GM21786 (cell line): ENCODE data around the gene GPR107.

ENCODE experiments used
- ATAC-seq: cut with Tn5 transposase; IDR thresholded peaks from one replicate; pipeline ENCODE4 v1.9.1; 2021; ENCODE audit not compliant: unreplicated experiment

GPR107 gene

DNA sequence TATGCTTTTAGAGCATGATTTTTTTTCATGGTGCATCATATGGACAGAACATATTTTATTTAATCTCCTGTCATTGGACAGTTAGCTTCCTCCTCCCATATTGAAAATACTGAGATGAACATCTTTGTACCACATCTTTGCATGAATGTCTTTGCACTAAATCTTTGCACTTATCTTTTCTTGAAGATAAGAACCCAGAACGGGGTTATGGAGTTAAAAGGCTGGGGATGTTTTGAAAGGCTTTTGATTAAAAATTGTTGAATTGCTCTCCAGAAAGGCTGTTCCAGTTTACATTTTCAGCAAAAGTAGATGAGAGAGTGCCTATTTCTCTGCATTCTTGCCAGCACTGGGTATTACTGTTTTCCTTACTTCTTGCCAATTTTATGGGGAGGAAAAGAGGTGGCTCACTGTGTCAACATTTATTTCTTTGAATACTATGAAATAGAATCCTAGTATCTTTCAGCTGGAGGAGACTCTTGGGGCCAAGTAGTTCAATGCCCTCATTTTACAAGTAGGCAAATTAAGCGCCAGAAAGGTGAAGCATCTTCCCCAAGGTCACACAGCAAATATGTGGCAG is 125.7 kb downstream of the GPR107 start:
- ATAC-seq = no peak

DNA sequence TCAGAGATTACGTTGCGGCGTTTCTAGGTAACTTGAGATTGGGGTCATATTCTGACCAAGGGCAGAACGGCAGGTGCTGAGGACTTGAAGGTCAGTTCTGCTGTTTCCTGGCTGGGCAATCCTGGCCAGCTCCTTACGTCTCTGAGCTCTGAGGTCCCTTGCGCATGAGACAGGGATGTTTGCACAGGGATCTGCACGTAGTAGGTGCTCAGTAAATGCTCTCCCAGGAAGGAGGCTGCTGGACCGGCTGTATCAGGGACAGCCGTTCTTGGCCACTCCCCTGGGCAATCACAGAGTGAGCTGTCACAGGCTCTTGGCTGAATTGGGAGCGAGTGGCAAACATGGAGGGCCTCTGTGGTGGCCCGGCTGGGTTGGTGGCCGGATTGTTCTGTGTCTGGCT is 126.8 kb downstream of the GPR107 start:
- no peak for ATAC-seq

DNA sequence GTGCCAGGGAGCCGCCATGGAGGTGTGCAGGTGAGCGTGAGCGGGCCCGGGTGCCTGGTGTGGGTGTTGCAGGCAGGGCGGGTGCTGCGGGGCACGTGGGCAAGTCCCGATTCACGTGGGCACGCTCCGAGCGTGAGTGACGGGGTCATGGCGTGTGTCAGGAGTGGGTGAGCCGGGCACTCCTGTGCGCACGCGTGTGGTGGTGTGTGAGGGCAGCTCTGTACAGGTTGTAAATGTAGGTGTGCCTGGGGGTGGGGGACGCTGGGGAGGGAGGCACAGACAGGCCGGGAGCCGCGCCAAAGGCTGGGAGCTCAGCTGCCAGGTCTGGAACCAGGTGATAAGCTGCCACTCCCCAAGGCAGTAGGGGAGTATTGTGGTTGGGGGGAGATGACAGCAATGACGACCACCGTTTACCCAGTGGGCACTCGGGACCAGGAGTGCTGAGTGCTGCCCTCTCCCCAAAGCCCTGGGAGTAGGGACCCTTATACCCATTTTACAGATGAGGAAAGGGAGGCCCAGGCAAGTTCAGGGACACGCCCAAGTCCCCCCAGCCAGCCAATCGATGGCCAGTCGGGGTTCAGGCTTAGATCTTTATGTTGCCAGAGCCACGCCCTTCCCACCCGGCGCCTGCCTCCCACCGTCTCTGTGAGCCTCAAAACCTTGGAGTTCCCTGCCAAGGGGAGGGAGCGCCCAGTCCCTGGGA is 128.1 kb downstream of the GPR107 start:
- no peak for ATAC-seq

DNA sequence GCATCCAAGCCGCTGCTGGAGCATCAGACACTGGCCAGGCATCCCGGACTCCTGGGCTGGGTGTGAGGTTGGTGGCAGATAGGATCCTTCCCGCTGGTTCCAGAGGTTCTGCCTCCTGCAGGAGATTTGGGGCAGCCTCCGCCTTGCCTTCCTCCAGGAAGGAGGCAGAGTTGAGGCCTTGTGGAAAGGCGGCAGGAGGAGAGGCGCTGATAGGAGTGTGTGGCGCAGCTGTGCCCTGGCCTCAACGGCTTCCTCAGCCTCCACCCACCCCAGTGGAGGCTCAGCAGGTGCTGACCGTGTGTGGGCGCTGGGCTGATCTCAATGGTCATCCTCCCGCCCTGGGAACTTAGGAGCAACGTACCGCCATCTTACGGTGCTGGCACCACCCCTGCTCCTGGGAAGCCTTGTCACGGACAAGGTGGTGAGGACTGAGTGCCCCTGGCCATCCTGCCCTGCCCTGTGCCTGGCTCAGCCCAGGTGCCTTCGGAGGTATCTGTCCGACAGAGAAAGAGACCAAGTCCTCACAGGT is 128.7 kb downstream of the GPR107 start:
- ATAC-seq = no peak

DNA sequence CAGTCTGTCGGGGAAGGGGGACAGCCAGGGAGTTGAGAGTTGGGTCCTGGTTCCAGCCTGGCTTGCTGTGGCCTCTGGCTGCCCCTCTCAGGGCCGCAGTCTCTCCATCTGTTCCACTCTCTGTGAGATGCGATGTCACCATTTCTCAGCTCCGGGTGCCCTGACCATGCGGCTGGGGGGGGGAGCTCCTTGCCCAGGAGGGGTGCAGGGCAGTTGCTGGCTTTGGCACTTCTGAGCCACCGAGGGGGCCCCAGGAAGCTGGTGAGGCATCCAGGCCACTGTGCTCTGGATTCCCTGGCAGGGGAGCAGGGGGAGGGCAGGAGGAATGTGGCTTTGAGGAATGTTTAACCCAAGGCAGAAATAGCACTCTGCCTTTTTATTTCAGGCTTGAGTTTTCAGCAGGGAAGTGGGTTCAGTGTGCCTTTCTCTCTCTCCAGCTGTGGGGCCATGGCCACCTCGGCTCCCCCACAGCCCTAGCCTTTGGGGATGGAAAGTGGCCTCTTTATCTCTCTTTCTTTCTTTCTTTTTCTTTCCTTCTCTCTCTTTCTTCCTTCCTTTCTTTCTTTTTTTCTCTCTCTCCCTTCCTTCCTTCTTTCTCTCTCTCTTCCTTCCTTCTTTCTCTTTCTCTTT is 129.5 kb downstream of the GPR107 start:
- ATAC-seq = no peak

DNA sequence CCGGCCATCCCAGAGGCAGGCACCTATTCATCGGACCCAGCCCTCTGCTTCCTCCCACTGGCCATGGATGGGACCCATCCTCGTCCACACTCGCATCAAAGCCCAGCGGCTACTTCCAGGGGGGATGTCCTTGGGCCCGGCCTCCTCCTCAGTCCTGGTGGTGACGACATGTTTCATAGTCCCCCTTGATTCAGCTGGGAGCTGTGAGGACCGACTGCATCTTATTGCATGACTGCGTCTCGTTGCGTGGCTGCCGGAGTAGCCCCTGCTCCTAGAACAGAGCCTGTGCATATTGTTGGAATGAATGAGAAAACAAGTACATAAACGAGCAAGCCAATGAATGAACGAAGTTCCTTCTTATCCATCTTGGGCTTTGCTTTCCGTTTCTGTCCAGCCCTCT is 131.3 kb downstream of the GPR107 start:
- no peak for ATAC-seq

DNA sequence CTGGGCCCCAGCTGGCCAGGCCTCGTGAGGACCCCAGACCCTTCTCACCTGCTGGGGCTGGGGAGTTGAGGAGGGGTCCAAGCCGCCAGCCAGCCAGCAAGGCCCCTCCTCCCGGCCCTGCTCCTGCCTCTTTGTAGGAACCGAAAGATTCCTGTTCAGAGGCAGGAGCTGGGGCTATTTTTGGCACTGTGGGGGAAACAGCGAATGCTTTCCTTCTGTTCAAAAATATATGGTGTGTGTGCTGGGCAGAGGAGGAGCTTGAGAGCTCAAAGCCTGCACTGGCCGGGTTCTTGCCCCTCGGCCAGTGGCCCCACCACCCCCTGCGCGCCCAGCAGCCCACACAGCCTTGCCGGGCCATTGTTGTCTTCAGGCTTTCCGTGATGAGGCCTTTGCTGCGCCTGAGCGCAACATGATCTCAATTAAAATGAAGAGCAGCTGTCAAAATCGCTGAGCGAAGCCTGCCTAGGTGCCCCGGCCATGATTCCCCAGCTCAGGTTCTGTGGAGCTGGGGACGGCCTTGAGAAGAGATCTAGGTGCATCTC is 131.9 kb downstream of the GPR107 start:
- ATAC-seq = no peak

DNA sequence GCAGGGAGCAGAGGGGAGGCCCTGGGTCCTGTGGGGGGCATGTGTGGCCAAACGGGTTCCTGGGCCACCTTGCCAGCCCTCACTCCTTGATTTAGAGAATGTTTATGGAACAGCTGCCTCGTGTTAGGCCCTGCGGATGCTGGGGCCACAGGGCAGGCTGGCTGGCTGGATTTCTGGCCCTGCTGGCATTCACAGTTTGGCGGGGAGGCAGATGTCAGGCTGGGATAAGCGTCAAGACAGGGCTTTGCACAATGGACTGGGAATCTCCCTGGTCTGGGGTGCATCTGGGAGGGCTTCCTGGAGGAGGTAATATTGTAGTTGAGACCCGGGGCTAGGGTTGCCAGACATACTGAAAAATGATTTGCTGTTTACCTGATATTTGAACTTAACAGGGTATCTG is 132.3 kb downstream of the GPR107 start:
- ATAC-seq = no peak

DNA sequence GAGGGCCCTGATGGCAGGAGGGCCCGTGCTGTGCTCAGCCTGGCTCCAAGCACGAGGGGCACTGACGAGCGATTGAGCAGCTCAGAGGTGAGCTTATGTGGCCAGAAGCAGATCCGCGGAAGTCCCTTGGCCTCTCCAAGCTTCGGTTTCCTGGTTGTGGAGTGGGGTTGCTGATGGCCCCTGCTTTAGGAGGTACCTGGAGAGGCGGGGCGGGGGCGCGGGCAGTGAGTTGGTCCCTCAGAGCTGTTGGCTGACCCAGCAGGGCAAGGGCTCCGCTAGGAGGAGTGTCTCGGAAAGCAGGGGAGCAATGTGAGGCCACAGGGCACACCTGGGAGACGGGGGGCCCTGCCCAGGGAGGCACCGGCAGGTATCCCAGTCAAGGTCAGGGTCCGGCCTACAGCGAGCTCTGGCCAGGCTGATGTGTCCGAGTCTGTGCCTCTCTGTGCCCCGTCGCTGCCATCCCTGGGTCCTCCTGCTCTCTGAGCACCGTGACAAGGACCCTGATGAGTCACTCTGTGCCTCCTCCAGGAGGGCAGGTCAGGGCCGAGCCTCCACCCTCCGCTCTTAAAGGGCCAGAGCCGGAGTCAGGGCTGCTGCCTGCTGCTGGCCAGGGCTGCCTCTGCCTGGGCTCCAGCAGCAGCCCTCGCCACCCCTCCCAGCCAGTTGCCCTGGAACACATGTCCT is 133.3 kb downstream of the GPR107 start:
- no peak for ATAC-seq

DNA sequence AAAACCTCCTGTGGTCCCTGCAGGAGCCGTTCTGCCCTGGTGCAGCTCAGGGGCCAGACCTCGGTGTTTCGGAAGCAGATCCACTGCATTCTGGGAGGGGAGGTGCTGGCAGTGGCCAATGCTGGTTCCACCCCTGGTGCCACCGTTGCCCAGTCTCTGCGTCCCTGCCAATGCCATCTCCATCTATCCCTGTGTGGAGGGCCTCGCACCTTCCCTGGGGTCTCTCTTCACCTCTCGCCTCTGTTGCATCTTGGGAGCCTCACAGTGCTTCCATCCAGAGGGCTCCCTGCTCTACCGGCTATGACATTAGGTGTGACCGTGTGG is 133.8 kb downstream of the GPR107 start:
- ATAC-seq = no peak

DNA sequence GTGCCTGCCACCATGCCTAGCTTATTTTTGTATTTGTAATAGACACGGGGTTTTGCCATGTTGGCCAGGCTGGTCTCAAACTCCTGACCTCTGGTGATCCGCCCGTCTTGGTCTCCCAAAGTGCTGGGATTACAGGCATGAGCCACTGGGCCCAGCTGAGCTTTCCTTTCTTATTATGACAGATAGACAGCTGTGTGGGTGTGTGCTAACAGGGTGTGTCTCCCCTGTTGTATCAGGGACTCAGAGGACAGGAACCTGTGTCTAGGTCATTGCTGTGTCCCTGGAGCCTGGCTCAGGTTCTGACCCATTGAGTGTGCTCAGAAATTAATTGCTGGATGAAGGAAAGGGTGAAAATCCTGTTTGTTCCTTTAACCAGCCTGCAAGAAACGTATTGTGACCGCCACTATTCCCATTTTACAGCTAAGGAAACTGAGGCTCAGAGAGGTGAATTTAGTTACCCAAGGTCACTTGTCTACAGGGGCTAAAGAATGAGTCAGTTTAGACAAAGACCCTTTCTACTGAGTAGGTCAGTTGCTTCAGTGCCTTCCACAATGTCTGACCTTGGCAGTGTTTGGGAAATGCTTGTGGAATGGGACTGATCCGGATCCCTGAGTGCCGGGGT is 135.3 kb downstream of the GPR107 start:
- ATAC-seq = no peak
